Measurements from ENCODE around the gene CSTA. TPM values are rescaled to one million over a fixed set of nuclear protein-coding genes. Genes with fewer than 3 reads are reported as not detected.

The CSTA gene
- total RNA-seq, 6 experiments from 2014 or later: 4.2 to 19.3 (median 8.6) TPM

- Histone ChIP-seq H3K4me1 (no peaks in the 10 kb centered on the region), H3K27ac (no peak overlapping the region), H3K27me3 (no peaks in the 10 kb centered on the region), H3K36me3 (no peaks in the 10 kb centered on the region), H3K4me3 (no peak overlapping the region), H3K9me3 (no peaks in the 10 kb centered on the region)
- DNase-seq (no peak), ATAC-seq (no peak)
- WGBS (ENCODE audit: insufficient coverage, low coverage, low lambda C conversion rate, missing lambda C conversion rate): 67% methylated on average over 1 of the region's 1 CpG
- intact Hi-C loops (cut with DNase I): no loop called here
- TF ChIP-seq, protein P1, sequence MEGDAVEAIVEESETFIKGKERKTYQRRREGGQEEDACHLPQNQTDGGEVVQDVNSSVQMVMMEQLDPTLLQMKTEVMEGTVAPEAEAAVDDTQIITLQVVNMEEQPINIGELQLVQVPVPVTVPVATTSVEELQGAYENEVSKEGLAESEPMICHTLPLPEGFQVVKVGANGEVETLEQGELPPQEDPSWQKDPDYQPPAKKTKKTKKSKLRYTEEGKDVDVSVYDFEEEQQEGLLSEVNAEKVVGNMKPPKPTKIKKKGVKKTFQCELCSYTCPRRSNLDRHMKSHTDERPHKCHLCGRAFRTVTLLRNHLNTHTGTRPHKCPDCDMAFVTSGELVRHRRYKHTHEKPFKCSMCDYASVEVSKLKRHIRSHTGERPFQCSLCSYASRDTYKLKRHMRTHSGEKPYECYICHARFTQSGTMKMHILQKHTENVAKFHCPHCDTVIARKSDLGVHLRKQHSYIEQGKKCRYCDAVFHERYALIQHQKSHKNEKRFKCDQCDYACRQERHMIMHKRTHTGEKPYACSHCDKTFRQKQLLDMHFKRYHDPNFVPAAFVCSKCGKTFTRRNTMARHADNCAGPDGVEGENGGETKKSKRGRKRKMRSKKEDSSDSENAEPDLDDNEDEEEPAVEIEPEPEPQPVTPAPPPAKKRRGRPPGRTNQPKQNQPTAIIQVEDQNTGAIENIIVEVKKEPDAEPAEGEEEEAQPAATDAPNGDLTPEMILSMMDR (IDR thresholded peaks at IDR 0.05): no peak
- TF ChIP-seq POLR2A (IDR thresholded peaks at IDR 0.05): no peak
Observed at GRCh38 chr3:122342803-122343202, 17.8 kb downstream of the CSTA start.

DNA sequence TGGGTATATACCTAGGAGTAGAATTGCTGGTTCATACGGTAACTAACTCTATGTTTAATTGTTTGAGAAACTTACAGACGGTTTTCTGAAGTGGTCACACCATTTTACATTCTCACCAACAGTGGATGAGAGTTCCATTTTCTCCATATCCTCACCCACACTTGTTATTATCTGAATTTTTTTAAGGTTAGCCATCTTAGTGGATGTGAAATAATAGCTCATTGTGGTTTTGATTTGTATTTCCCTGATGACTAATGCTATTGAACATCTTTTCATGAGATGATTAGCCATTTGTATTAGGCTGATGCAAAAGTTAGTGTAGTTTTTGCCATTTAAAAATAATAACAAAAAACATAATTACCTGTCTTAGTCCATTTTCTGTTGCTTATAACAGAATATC, 18.6 kb downstream of the CSTA start:
- 64% methylated on average over 2 of the region's 2 CpGs for WGBS (ENCODE audit: insufficient coverage, low coverage, low lambda C conversion rate, missing lambda C conversion rate)
- TF ChIP-seq, protein P1 (IDR thresholded peaks at IDR 0.05): no peak
- no peak for TF ChIP-seq POLR2A (IDR thresholded peaks at IDR 0.05)
- H3K27me3 ChIP-seq: no peaks in the 10 kb centered on the region
- H3K27ac ChIP-seq: no peak overlapping the region
- intact Hi-C loops (cut with DNase I): no loop called here
- DNase-seq (no peak), ATAC-seq (no peak)
- H3K4me3 ChIP-seq: no peak overlapping the region
- no peaks in the 10 kb centered on the region for H3K4me1 ChIP-seq
- H3K9me3 ChIP-seq: no peaks in the 10 kb centered on the region
- H3K36me3 ChIP-seq: no peaks in the 10 kb centered on the region

DNA sequence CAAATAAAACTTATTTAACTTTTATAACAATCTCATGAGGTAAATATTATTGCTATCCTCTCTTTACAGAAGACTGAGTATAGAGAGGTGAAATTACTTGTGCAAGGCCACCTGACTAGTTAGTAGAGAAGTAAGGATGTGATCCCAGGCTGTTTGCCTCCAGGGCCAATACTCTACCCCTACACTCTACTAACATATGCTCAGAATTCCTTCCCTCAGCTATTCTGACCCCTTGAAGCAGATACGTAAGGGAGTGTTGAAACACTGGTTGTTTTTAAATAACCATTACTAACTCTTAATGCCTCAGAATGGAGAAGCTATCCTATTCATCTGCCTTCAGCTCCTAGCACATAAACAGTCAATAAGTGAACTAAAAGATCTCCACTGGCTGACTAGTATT, 24.1 kb downstream of the CSTA start:
- Histone ChIP-seq H3K9me3 (no peaks in the 10 kb centered on the region), H3K36me3 (no peaks in the 10 kb centered on the region), H3K4me3 (no peak overlapping the region), H3K27ac (no peak overlapping the region), H3K27me3 (no peaks in the 10 kb centered on the region), H3K4me1 (peaks cover 0 to 11% (median 0%) of the 10 kb centered on the region in 4 donors)
- TF ChIP-seq, protein P1 (IDR thresholded peaks at IDR 0.05): no peak
- no peak for TF ChIP-seq POLR2A (IDR thresholded peaks at IDR 0.05)
- WGBS (ENCODE audit: insufficient coverage, low coverage, low lambda C conversion rate, missing lambda C conversion rate): 63% methylated on average over 1 of the region's 1 CpG
- intact Hi-C loops (cut with DNase I): no loop called here
- DNase-seq (no peak), ATAC-seq (no peak)

DNA sequence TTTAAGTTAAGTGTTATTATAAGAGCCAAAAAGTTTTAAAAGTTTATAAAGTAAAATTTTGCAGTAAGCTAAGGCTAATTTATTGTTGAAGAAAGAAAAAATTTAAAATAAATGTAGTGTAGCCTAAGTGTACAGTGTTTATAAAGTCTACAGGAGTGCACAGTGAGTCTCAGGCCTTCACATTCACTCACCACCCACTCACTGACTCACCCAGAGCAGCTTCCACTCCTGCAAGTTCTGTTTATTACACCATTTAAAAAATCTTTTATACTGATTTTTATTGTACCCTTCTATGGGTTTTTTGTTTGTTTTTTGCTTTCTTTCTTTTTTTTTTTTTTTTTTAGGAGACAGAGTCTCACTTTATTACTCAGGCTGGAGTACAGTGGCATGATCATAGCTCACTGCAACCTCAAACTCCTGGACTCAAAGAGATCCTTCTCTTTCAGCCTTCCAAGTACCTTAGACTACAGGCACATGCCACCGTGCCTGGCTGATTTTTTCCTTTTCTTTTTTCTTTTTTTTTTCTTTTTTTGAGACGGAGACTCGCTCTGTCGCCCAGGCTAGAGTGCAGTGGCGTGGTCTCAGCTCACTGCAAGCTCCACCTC, 25.9 kb downstream of the CSTA start:
- TF ChIP-seq POLR2A (IDR thresholded peaks at IDR 0.05): no peak
- TF ChIP-seq, protein P1 (IDR thresholded peaks at IDR 0.05): no peak
- H3K36me3 ChIP-seq: no peaks in the 10 kb centered on the region
- peaks cover 0 to 11% (median 0%) of the 10 kb centered on the region in 4 donors for H3K4me1 ChIP-seq
- H3K9me3 ChIP-seq: no peaks in the 10 kb centered on the region
- H3K4me3 ChIP-seq: no peak overlapping the region
- DNase-seq (no peak), ATAC-seq (peak in 1 of 4 donors; percentile 30)
- WGBS (ENCODE audit: insufficient coverage, low coverage, low lambda C conversion rate, missing lambda C conversion rate): 75% methylated on average over 1 of the region's 5 CpGs
- H3K27ac ChIP-seq: no peak overlapping the region
- no peaks in the 10 kb centered on the region for H3K27me3 ChIP-seq
- intact Hi-C loops (cut with DNase I): no loop called here

Measured in right lobe of liver (tissue), 6 donors.